K562 (cell line): ENCODE measurements around the gene GH2. TPM values are rescaled to one million over a fixed set of nuclear protein-coding genes. Genes with fewer than 3 reads are reported as not detected.

Experiments
- ATAC-seq: fragments of 200-7000 bp; cut with Tn5 transposase; 3 replicates; pipeline ENCODE4 v1.9.1; 2020; ENCODE audit warnings: moderate library complexity
- BruUV-seq: library from RNA; stranded (reverse); fragments of 400-500 nt; replicated peaks from 2 replicates; lab custom pipeline; 2021; lab: Mats Ljungman, UMichigan
- CTCF ChIA-PET: fragments of 300-600 bp; formaldehyde crosslinking; extraction: SDS; loops from one replicate; lab custom pipeline; 2021; ENCODE audit warnings: low intra/inter-chr PET ratio; lab: Yijun Ruan, JAX
- POLR2A ChIA-PET: fragments of 300-600, 350-650 bp; sonication (Branson Sonifier 250); formaldehyde crosslinking; extraction: SDS; loops from one replicate; lab custom pipeline; 2021; ENCODE audit warnings: antibody characterized with exemption, inconsistent platforms; lab: Yijun Ruan, JAX
- DNase-seq, 4 experiments: peaks; one replicate each; pipeline versions ENCODE4 v3.0.0 to v3.0.0-alpha.2; 2011 to 2018; ENCODE audit warnings: low spot score in 3 of 4, mixed read lengths in 3 of 4; ENCODE audit errors: extremely low read depth in 1 of 4
- FAIRE-seq: peaks from 2 replicates; lab custom pipeline; 2011; peaks lifted over from hg19 to GRCh38; lab: Jason Lieb, UNC
- H2AFZ ChIP-seq: 2 replicates; pipeline ENCODE4 v1.6.0; 2011; ENCODE audit warnings: low read depth, low read length, control low read depth, inconsistent platforms
- H3K27ac ChIP-seq: fragments of 200-600 bp; 3 replicates; pipeline ENCODE4 v1.8.0; 2011; ENCODE audit warnings: low read depth, mild to moderate bottlenecking, control low read depth, inconsistent platforms, low read length, moderate library complexity, mixed read lengths; ENCODE audit errors: extremely low read depth
- H3K27me3 ChIP-seq, 2 experiments: fragments of 300-600 bp in 1 of 2; 2 replicates in 1 of 2; 3 replicates in 1 of 2; pipeline versions ENCODE4 v1.6.0 to v1.8.0; 2011; ENCODE audit warnings: inconsistent platforms in 2 of 2, low read length in 2 of 2, mild to moderate bottlenecking in 1 of 2, mixed read lengths in 1 of 2, moderate library complexity in 1 of 2; ENCODE audit not compliant: control insufficient read depth in 2 of 2, insufficient read depth in 2 of 2
- H3K36me3 ChIP-seq: fragments of 300-600 bp; 3 replicates; pipeline ENCODE4 v1.8.0; 2011; ENCODE audit warnings: mild to moderate bottlenecking, low read length, inconsistent platforms; ENCODE audit not compliant: control insufficient read depth, insufficient read depth
- H3K4me1 ChIP-seq, 2 experiments: fragments of 200-600 bp in 1 of 2; replicated peaks in 1 of 2; 2 replicates in 1 of 2; 3 replicates in 1 of 2; pipeline versions ENCODE4 v1.5.1 to v1.8.0; 2011; ENCODE audit warnings: inconsistent platforms in 2 of 2, low read length in 2 of 2, mild to moderate bottlenecking in 1 of 2, mixed read lengths in 1 of 2, moderate library complexity in 1 of 2; ENCODE audit not compliant: control insufficient read depth in 2 of 2, insufficient read depth in 2 of 2
- H3K4me2 ChIP-seq: 2 replicates; pipeline ENCODE4 v1.6.1; 2011; ENCODE audit warnings: low read length, control low read depth, inconsistent platforms, mixed read lengths; ENCODE audit not compliant: insufficient read depth
- H3K4me3 ChIP-seq: fragments of 200-600 bp; sonication (generic), shearing (Covaris generic); 2 replicates; pipeline ENCODE4 v1.5.1; 2016; ENCODE audit warnings: control low read depth, inconsistent platforms
- H3K79me2 ChIP-seq: fragments of 200-600 bp; 3 replicates; pipeline ENCODE4 v1.8.0; 2011; ENCODE audit warnings: low read length, inconsistent platforms; ENCODE audit not compliant: control insufficient read depth, insufficient read depth
- H3K9ac ChIP-seq, 2 experiments: 2 replicates each; pipeline versions ENCODE4 v1.6.0 to v1.6.1; 2011; ENCODE audit warnings: low read depth in 2 of 2, low read length in 2 of 2, control low read depth in 1 of 2, inconsistent platforms in 1 of 2, mild to moderate bottlenecking in 1 of 2, mixed read lengths in 1 of 2; ENCODE audit not compliant: insufficient read depth in 1 of 2
- H3K9me1 ChIP-seq: one replicate; pipeline ENCODE4 v1.6.0; 2011; ENCODE audit warnings: inconsistent platforms, mild to moderate bottlenecking, low read length, moderate library complexity; ENCODE audit not compliant: control insufficient read depth, insufficient read depth
- H3K9me3 ChIP-seq: replicated peaks from 2 replicates; pipeline ENCODE4 v1.5.1; 2011; ENCODE audit warnings: low read depth, low read length, inconsistent platforms; ENCODE audit not compliant: control insufficient read depth, insufficient read depth
- H4K20me1 ChIP-seq: replicated peaks from 2 replicates; pipeline ENCODE4 v1.6.1; 2011; ENCODE audit warnings: low read length, inconsistent platforms, mixed read lengths; ENCODE audit not compliant: control insufficient read depth, insufficient read depth
- CEBPB ChIP-seq: fragments of 450-650 bp; IDR thresholded peaks from 2 replicates; pipeline ENCODE4 v1.6.1; 2016; ENCODE audit warnings: missing genetic modification characterization, missing compliant biosample characterization
- CEBPG ChIP-seq, 3 experiments: fragments of 200-800 bp in 1 of 3; sonication (Bioruptor generic) in 1 of 3; sonication (generic) in 1 of 3; formaldehyde crosslinking in 1 of 3; IDR thresholded peaks in 2 of 3; conservative IDR thresholded peaks in 1 of 3; 2 replicates each; pipeline versions ENCODE4 v1.6.1 to v1.8.0; 2016 to 2022; ENCODE audit warnings: missing compliant biosample characterization in 2 of 3, missing genetic modification characterization in 2 of 3, mild to moderate bottlenecking in 1 of 3, missing genetic modification reagents in 1 of 3
- EP300 ChIP-seq: IDR thresholded peaks from 2 replicates; pipeline ENCODE4 v1.6.1; 2012; ENCODE audit warnings: low read length, improper control_type of control experiment
- NFIC ChIP-seq: fragments of 450-650 bp; IDR thresholded peaks from 2 replicates; pipeline ENCODE4 v1.6.1; 2017; ENCODE audit warnings: mild to moderate bottlenecking, inconsistent platforms
- SMARCA4 ChIP-seq: fragments of 450-650 bp; IDR thresholded peaks from 2 replicates; pipeline ENCODE4 v1.6.1; 2016
- WGBS: fragments of 100-300 bp; shearing (Covaris generic); methylation state at CpG from one replicate; pipeline ENCODE4 v1.1.6; 2016; ENCODE audit warnings: low coverage, mixed read lengths; ENCODE audit not compliant: insufficient coverage; ENCODE audit errors: missing lambda C conversion rate; 5-methylcytosine and 5-hydroxymethylcytosine counted together
- in situ Hi-C: fragments of 300-500 bp; cut with MboI; formaldehyde crosslinking; loops from 4 replicates; pipeline ENCODE4 v1.15.0; 2018; ENCODE audit warnings: inconsistent platforms, mixed read lengths
- intact Hi-C: fragments of 100-400 bp; cut with micrococcal nuclease; formaldehyde crosslinking; loops from 2 replicates; pipeline ENCODE4 v1.14.2; 2022
- polyA plus RNA-seq, 8 experiments: library from polyadenylated mRNA; depleted of rRNA in 4 of 8; stranded (reverse) in 5 of 8; unstranded in 3 of 8; fragments of >200 nt; fragmentation: Nextera tagmentation in 2 of 8; fragmentation: Illumina TruSeq in 1 of 8; extraction: Ambion mirVana in 2 of 8; extraction: Trizol in 1 of 8; gene quantifications; 2 replicates each; pipeline versions ENCODE4 v1.2.1 to v1.2.3, GENCODE V29; 2011 to 2014; ENCODE audit warnings: inconsistent platforms in 1 of 8, missing spikeins in 1 of 8
- total RNA-seq, 7 experiments: library from RNA; depleted of rRNA in 6 of 7; stranded (reverse); fragments of >200 nt in 6 of 7; fragmentation: Illumina TruSeq in 2 of 7; extraction: Trizol in 2 of 7; gene quantifications; 2 replicates each; pipeline versions ENCODE4 v1.2.1 to v1.2.3, GENCODE V29; 2011 to 2021; ENCODE audit warnings: low replicate concordance in 1 of 7

Gene GH2
- total and polyA plus RNA-seq, 9 of the 15 experiments (the other 6 are each of a cell fraction or from before 2014, with no cell fraction given), result not detected

DNA sequence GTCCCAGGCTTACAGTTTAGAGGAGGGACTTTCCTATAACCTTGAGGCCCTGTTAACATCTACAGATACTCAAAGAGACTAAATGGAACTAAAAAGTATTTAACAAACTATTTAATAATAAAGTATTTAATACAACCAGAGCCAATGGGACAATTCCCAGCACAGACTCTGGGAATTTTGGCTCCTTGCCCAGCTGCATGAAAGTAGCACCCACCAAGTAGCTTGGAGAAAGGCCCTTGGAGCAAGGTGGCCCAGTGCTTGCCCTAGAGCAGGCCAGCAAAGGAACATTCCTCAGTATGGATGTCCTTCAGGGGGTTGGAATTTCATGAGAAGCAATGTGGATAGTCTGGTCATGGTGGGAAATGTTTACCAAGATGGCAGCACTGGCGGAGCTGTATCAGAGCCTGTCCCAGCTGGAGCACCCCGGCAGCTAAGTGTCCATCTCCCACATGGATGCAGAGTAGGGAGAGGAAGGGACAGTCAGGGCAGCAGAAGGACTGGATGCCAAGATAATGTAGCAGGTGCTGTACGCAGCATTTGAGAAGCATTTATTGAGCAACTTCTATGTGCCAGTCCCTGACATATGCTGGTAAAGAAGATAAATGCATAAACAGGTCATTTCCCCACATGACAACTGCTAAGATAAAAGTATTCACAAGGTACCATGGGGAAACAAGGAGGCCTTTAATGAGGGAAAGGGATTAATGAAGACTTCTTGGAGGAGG is 34.1 kb downstream of the GH2 start:
- Histone ChIP-seq H3K4me3 (no peak overlapping the region), H4K20me1 (no peaks in the 10 kb centered on the region), H3K4me1 (peaks cover 26 to 36% of the 10 kb centered on the region in 2 experiments), H3K9ac (peak overlapping the region in 1 of 2 experiments; percentile 19; a peak in 2 of 4 replicates), H3K36me3 (peaks cover 5% of the 10 kb centered on the region; the same call in 1 of the 3 replicates), H3K9me3 (peaks cover 2% of the 10 kb centered on the region; the same call in 1 of the 2 replicates), H3K4me2 (no peak overlapping the region), H3K27ac (no peak overlapping the region; the same call in 2 of the 3 replicates), H3K9me1 (no peaks in the 10 kb centered on the region), H3K79me2 (peaks cover 35% of the 10 kb centered on the region), H3K27me3 (no peaks in the 10 kb centered on the region), H2AFZ (peak overlapping the region; percentile 33; the same call in 1 of the 2 replicates)
- ChIA-PET POLR2A (interaction anchor here (0.7 to 1.4 kb wide), 5 partner anchors 15 to 429 kb away, joined by 3 to 9 read pairs (median 3); no protein-coding TSS in a partner anchor), CTCF (no interaction called here)
- intact Hi-C loops, result loop anchor here (10.0 kb wide), 2 partner anchors 223 to 413 kb away; partner anchors contain the start of gene MAP3K3
- 71% methylated on average over 3 of the region's 3 CpGs for WGBS
- TF ChIP-seq NFIC (peak; percentile 70; the same call in 1 of the 2 replicates), SMARCA4 (no peak)
- FAIRE-seq, result no peak
- DNase-seq, result no peak
- BruUV-seq, result no TSS peak
- in situ Hi-C loops, result loop anchor here (25.0 kb wide), 1 partner anchor 410 kb away; the partner anchor contains the start of gene CYB561
- no peak for ATAC-seq

DNA sequence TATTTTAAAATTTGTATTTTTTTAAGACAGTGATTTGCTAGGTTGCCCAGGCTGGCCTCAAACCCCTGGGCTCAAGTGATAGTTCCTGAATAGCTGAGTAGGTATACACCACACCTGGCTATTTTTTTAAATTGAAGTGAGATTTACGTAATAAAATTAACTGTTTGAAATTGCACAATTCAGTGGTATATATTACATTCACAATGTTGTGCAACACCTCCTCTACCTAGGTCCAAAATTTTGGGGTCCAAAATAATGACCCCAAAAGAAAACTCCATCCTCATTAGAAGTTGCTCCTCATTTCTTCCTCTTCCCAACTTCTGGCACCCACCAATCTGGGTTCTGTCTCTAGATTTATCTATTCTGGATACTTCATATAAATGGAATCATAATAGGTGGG is 36.2 kb downstream of the GH2 start:
- no TSS peak for BruUV-seq
- intact Hi-C loops, result loop anchor here (10.0 kb wide), 2 partner anchors 221 to 411 kb away; partner anchors contain the start of gene MAP3K3
- no peak overlapping the region for H3K9ac ChIP-seq
- WGBS, result 67% methylated on average over 1 of the region's 1 CpG
- H3K4me3 ChIP-seq, result no peak overlapping the region
- H3K79me2 ChIP-seq, result peaks cover 39% of the 10 kb centered on the region
- H2AFZ ChIP-seq, result no peak overlapping the region
- no peaks in the 10 kb centered on the region for H3K9me1 ChIP-seq
- FAIRE-seq (no peak), ATAC-seq (no peak), DNase-seq (no peak)
- H3K27me3 ChIP-seq, result no peaks in the 10 kb centered on the region
- TF ChIP-seq EP300 (no peak), CEBPG (CRISPR knock-in tag; IDR thresholded peaks at IDR 0.05) (no peak), CEBPG (tag; conservative IDR thresholded peaks at IDR 0.05 in 1 of 2, IDR thresholded peaks at IDR 0.05 in 1 of 2) (peak; percentile 62 to 76), CEBPB (tag) (peak; percentile 84)
- no peak overlapping the region for H3K27ac ChIP-seq
- POLR2A ChIA-PET, result no interaction called here
- H3K4me2 ChIP-seq, result no peak overlapping the region
- H4K20me1 ChIP-seq, result no peaks in the 10 kb centered on the region
- H3K9me3 ChIP-seq, result 0 out of 2 replicates have a peak, but pooled peaks cover 2% of the 10 kb centered on the region
- CTCF ChIA-PET, result no interaction called here
- H3K4me1 ChIP-seq, result peaks cover 28 to 49% of the 10 kb centered on the region in 2 experiments
- peaks cover 7% of the 10 kb centered on the region; the same call in 1 of the 3 replicates for H3K36me3 ChIP-seq
- in situ Hi-C loops, result loop anchor here (25.0 kb wide), 1 partner anchor 408 kb away; the partner anchor contains the start of gene CYB561
